ENCODE measurements around the gene GABBR2. TPM values are rescaled to one million over a fixed set of nuclear protein-coding genes. Genes with fewer than 3 reads are reported as not detected.

Gene GABBR2
- total RNA-seq, 2 donors from 2014 or later: not detected

DNA sequence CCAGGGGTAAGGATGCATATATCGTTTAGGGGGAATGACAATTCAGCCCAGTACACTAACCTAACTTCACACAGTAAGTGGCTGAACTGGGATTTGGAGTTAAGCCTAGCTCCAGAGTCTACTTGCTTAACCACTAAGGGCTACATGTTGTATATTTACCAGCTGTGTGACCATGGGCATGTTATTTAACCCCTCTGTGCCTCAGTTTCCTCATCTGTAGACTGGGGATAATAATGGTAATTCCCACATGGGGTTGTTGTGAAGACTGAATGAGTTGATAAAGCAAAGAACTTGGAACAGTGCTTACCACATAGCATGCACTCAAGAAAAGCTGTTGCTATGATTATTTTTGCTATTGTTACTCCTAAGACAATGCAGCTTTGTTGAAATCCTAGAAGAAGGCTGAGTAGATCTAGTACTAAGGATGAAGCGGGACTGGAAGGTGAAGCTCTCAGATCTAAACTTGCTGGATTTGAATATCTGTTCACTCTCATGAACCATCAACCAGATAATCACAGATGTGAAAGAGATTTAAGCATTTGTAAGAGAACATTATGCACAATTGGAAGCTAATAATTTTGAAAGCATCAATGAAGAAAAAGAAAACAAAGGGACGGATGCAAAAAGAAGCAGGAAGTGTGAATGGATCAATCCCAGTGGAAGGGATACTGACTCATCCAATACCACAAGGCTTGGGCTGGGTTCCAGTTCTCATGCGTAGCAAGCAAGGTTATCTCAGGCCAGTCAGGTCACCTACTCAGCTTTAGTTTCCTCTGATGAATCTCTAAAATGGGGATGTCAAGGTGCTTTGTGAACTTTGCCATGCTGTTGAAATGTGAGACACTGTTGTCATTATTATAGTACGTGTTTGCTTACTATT, 374.8 kb downstream of the GABBR2 start:
- no peak for DNase-seq
- no peak for ATAC-seq
- intact Hi-C loops (cut with DNase I, micrococcal nuclease): no loop called here

DNA sequence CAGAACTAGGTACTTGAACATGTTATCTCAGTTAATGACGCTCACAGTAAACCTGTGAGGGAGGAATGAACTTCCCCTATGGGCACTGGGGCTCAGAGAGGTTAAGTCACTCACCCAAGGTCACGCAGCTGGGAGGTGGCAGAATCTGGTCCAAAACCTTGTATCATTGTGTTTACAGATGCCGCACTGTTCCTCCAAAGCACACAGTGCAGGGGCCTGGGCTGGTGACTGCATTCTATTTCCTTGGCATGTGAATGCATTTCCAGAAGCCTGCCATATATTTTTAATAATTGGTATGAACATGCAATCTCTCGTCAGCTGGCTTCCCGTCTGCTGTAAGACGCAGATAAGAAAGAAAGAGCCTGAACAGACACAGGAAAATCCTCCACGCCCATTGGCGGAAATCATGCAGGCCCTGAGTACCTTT, 376.3 kb downstream of the GABBR2 start:
- ATAC-seq: no peak

DNA sequence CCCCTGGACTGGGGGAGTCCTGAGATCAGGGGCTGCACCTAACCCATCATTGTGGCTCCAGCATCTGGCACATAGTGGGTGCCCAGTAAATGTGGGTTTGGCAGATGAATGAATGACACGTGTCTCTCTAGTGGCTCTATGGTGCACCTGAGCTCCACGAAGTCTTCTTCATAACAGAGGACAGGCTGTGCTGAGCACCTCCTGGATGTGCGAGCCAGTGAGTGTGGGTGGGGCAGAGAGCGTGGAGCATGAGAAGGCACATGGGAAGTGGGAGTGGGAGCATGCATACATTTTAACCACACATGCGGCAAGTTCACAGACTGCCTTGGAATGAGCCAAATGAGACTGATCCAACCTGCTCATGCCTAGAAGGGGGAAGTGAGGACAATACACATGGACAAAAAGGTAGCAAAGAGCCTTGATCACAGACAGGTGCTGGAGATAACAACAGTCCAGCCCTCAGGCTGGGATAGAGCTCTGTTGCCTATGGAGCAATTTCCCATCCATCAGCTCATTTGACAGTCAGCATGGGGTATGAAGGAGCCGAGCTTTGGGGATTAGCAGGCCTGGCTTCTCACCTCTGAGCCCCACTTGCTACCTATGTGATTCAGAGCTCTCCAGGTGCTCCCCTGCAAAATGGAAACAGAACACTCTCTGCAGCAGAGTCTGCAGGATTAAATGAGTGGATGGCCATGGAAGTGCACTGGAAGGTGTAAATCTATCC, 377.0 kb downstream of the GABBR2 start:
- intact Hi-C loops (cut with DNase I, micrococcal nuclease): no loop called here
- ATAC-seq: no peak
- DNase-seq: no peak

More for the DNA sequence above, 376.3 kb downstream of the GABBR2 start:
- intact Hi-C loops (cut with DNase I, micrococcal nuclease): no loop called here
- DNase-seq: no peak

DNA sequence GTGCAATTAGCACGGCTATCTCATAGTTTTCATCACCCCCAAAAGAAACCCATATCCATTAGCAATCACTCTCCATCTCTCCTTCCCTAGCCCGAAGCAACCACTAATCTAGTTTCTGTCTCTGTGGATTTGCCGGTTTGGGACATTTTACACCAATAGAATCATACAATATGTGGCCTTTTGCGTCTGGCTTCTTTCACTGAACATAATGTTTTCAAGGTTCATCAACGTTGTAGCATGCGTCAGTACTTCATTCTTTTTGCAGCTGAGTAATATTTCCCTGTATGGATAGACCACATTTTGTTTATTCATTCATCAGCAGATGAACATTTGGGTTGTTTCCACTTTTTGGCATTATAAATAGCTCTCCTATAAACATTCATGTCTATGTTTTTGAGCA, 377.9 kb downstream of the GABBR2 start:
- no peak for ATAC-seq
- DNase-seq: no peak
- intact Hi-C loops (cut with DNase I, micrococcal nuclease): no loop called here

DNA sequence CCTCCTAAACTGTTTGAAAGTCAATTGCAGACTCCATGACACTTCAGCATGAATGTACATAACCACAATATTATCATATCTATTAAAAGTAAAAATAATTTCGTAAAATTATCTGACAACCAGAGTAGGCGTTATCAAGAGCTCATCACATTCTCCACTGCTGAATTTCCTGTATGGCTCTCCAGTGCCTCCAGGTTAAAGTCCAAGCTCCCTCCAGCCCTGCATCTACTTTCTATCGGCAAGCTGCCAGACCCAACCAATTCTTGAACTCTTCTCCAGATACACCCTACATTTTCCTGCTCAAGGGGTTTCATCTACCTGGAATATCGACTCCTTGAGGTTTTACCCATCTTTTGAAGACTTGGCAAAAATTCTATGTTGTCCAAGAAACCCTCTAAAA, 378.8 kb downstream of the GABBR2 start:
- ATAC-seq (peak; percentile 60), DNase-seq (no peak)
- intact Hi-C loops (cut with DNase I, micrococcal nuclease): no loop called here

DNA sequence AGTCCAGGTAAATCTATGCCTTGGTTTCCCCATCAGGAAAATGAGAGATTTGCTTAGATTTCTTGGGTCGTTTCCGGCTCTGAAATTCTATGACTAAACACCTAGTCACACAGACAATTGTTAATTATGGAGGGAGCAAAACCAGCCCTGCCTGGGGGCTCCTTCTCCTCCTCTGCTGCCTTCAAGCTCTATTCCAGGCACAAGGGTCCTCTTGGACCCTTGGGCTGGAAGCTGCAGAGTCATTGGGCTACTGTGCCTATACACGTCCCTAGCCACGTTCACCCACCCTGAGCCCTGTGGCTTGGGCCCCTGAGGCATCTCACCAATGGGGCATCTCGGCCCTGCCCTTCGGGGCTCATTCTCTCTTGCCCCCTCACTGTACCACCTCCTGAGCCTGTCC, 379.5 kb downstream of the GABBR2 start:
- intact Hi-C loops (cut with DNase I, micrococcal nuclease): no loop called here
- DNase-seq: no peak
- no peak for ATAC-seq

DNA sequence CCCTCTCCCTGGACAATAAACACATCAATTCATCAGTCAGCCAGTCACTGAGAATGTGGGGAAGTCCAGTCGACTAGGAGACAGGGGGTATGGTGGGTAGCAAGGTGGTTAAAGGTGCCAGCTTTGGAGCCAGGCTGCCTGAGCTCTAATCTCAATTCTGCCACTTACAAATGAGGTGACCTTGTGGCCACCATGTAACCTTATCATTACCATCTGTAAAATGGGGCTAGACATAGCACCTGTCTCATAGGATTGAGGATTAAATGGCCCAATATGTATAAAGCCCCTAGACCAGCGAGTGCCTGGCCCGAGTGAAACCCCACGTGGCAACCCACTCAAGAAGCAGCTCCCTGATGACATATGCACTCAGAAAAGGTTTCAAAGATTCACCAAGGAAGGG, 380.0 kb downstream of the GABBR2 start:
- intact Hi-C loops (cut with DNase I, micrococcal nuclease): no loop called here
- DNase-seq (no peak), ATAC-seq (no peak)

DNA sequence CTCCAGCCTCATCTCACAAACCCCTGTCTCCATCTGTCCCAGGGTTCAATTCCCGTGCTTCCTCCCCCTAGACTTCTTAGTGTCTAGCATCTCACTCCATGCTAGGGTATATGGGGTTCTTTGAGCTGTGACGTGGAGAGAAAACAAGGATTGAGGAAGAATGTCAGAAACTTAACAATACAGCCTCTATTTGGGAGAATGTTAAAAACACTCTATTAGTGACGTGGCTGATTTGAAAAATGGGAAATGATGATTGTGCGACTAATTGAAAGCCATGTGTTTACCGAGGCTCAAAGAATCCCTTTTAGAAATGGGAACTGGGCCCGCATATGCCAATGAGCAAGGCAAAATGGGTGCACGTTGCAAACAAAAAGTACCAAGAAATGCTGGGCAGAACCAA, 380.6 kb downstream of the GABBR2 start:
- intact Hi-C loops (cut with DNase I, micrococcal nuclease): no loop called here
- ATAC-seq: no peak

DNA sequence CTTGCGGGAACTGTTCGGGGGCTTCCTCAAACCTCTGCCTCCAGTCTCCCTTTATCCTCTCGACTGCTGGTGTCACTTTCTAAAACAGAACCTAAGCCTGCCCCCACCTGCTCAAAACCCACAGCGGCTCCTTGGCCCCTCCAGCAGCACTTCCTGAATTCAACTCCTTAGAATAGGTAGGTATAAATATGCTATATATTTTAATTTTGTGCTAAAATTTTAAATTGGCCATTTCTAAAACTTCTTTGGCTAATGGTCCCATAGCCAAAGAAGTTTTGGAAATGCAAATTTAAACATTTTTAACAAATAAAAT, 381.5 kb downstream of the GABBR2 start:
- ATAC-seq: no peak
- intact Hi-C loops (cut with DNase I, micrococcal nuclease): no loop called here

More for the DNA sequence above, 380.6 kb downstream of the GABBR2 start:
- DNase-seq: no peak

DNA sequence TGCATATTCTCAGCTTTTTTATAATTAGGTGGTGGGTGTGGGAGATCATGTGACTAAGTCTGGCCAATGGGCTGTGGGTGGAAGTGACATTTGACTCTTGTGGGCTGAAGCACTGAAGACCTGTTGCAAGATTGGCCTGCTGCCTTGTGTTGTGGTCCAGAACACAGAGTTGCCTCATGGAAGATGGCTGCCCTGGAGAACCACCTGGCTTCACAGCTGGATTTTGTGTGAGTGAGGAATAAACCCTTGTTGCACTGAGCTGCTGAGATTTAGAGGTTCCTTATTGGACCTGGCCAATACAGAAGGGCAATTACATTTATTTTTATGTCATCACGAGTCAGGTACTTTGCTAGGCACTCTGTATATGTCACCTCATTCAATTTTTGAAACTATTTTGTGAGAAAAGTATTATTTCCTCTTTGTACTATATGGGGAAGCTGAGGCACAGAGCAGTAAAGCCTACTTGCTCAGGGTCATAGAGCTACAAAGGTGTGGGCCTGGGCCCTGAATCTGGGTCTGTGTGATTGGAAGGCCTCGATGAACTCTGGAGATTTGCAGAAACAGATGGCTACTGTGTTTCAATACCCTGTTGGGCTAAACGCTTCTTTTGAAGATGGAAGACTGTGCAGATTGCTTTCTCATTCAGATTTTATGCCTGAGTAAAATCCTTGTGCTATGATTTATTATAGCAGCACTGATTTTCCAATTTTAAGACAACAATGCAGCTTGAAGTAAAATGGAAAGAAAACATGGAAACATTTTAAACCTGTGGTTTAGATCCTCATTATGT, 382.1 kb downstream of the GABBR2 start:
- intact Hi-C loops (cut with DNase I, micrococcal nuclease): no loop called here
- DNase-seq (no peak), ATAC-seq (no peak)

More for the DNA sequence above, 381.5 kb downstream of the GABBR2 start:
- no peak for DNase-seq

DNA sequence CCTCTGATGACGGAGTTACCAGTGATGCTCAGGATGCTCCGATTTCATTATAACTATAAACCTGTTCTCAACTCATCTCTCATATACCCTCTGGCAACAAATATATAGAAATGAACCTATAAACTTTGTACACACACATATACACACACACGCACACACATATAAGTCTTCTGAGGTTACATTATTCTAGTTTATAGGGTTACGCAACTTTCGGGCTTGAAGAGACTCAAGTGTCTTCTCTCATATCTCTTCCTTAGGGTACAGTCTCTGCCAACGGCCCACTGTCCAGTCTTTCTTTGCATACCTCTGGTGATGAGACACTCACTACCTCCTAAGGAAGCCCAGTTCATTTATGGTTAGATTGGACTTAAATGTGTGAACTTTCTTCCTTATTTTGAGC, 383.9 kb downstream of the GABBR2 start:
- no peak for DNase-seq
- no peak for ATAC-seq
- intact Hi-C loops (cut with DNase I, micrococcal nuclease): no loop called here

DNA sequence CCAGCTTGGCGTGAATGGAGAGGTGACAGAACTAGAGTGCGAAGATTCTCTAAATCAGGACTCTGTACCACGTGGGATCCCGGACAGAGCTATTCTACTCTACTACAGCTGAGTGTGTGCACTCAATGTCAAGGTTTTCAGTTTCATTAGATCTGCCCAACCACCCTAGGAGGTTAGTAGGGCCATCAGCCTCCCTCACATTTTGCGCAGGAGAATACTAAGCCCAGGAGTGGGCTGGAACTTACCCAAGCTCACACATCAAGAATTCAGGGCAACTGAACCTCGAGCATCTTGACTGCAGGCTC, 385.0 kb downstream of the GABBR2 start:
- DNase-seq: no peak
- intact Hi-C loops (cut with DNase I, micrococcal nuclease): no loop called here
- ATAC-seq: no peak

DNA sequence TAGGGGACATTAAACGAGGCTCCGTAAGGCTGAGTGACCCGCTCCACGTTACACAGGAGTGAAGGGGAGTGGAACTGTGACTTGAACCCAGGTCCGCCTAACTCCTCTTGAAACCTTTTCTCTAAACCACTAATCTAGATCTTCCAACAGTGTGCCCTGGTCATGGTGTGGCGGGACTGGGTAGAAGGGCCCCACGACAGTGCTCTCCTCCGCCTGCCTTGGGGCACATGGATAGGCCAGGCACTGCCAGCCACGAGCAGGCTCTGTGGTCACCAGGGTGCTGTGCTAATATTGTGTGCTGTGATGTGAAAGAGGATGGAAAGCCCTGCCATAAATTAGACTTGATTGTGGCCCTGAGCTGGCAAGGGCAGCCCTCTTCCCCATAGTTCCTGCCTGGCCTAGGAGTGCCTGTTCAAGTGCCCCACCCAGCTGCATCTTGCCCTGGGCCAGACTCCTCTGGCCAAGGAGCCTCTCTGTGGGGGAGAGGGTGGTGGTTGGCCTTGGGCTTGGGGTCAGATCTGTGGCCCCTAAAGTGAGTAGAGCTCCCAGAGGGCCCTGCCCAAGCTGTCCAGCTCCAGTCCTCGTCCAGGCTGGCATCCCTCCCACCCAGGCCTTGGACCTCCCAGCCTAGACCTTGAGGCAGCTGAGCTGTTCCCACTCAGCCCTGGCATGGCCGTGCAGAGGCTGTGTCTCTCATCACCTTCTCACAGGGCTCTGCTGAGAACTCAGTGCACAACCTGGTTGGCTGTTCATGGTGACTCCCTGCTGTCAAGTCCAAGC, 385.5 kb downstream of the GABBR2 start:
- ATAC-seq (no peak), DNase-seq (no peak)
- intact Hi-C loops (cut with DNase I, micrococcal nuclease): no loop called here

DNA sequence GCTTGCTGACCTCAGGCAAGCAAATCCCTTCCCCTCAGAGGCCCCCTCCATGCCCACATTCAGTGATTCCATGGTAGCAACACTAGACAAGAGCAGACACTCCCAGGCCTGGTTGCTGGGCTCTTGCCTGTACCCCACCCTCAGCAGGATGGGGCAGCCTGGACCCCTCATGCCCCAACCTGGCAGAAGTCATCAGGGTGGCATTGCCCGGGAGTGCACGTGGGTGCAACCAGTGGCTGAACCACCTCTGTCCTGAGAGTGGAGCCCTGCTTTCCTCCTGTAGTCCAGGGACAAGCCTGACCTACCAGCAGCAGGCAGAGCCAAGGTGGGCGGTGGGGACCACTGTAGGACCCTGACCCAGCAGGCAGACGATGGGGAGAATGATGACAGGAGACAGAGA, 387.5 kb downstream of the GABBR2 start:
- ATAC-seq (no peak), DNase-seq (no peak)
- intact Hi-C loops (cut with DNase I, micrococcal nuclease): no loop called here

DNA sequence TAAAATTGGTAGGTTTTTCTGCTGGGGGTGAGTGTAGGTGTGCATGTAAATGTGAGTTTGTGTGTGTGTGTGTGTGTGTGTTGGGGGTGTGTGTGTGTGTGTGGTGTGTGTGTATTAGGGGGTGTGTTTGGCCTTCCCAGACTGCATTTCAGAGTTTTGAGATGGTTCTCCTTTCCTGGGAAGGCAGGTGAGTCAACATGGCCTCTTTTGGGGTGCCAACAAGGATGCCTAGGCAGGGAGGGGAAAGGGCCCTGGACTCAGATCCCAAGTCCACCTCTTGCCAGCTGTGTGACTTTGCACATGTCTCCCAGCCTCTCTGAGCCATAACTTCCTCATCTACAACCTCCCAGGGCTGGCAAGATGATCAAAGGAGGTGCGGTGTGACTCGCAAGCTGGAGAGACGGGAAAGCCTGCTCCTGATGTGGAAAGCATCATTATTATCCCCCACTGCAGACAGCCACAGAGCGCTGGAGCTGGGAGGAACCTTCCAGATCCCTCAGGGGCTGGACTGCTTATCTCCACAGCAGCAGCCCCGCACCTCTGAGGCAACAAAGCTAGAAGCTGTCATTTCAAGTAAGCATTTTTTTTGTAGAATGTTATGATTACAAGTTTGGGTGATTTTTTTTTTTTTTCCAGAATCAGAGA, 389.8 kb downstream of the GABBR2 start:
- ATAC-seq (no peak), DNase-seq (no peak)
- intact Hi-C loops (cut with DNase I, micrococcal nuclease): loop anchor here in 1 of 2 donors (10.0 kb wide), 1 partner anchor 456 kb away; no protein-coding TSS in a partner anchor

DNA sequence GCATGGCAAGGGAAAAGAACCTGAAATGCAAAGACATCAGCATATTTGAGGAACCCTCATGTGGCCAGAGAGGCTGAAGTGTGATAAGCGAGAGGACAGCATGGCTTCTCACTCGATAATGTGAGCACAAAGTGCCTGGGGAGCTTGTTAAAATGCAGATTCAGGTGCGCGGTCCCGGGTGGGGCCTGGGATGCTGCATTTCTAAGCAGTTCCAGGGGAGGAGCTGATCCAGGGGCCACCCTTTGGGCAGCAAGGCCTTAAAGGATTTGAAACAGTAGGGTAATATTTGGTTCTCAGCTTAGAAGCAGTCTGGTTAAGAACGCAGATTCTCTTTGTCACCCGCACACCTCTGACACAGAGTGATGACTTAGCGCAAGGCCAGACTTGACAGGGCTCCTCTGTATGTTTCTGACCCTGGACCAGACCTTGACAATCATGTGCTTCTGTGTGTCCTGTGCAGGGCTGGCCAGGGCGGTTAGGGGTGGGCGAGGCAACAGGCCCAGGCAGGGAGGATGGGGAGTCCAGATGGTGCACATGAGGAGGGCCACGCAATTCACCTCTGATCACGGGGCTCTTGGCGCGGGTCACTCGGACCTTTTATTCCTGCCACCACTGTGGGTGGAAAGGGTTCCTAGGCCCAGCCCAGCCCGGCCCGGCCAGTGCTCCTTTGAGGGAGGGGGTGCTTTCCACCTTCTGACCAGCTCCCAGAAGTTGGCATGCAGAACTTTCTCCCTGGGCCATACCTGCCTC, 390.5 kb downstream of the GABBR2 start:
- ATAC-seq: no peak
- intact Hi-C loops (cut with DNase I, micrococcal nuclease): loop anchor here in 1 of 2 donors (10.0 kb wide), 1 partner anchor 457 kb away; no protein-coding TSS in a partner anchor
- no peak for DNase-seq

DNA sequence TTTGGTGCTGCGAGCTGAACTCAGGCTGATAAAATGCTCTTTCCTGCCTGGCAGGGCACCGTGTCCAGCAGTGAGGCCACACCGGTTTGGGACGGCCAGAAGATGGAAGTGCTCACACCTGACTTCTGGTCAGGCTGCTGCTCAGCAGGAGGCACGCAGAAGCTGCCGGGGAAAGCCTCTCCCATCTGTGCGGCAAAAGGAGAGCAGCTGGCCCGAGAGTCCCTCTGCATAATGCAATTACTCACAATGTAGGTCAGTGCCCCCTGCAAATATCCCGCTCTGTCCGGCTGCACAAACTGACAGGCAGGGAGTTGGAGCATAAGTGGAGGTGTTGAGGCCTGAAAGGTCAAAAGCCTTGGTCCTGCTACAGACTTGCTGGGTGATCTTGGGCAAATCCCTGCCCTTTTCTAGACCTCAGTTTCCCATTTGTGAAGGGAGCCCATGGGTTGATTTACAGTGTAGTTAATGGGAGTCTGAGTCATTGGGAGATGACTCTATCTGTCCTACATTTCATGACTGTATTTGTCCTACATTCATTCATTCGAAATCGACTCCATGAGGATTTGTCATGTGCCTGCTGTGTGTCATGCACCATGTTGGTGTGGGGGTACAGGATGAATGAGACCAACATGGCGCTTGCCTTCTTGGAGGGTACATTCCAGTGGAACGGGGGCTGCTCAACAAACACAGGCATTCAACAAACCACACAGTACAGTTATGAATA, 391.4 kb downstream of the GABBR2 start:
- intact Hi-C loops (cut with DNase I, micrococcal nuclease): loop anchor here in 1 of 2 donors (10.0 kb wide), 1 partner anchor 458 kb away; no protein-coding TSS in a partner anchor
- DNase-seq (no peak), ATAC-seq (no peak)

Data from left colon (tissue), 2 donors.